ENCODE results near the gene UBE2E2.

The UBE2E2 gene

GRCh38 chr3:23450051-23450450, 246.9 kb downstream of the UBE2E2 start:
- DNase-seq (ENCODE audit: low spot score), result no peak
- TF ChIP-seq, protein P1, sequence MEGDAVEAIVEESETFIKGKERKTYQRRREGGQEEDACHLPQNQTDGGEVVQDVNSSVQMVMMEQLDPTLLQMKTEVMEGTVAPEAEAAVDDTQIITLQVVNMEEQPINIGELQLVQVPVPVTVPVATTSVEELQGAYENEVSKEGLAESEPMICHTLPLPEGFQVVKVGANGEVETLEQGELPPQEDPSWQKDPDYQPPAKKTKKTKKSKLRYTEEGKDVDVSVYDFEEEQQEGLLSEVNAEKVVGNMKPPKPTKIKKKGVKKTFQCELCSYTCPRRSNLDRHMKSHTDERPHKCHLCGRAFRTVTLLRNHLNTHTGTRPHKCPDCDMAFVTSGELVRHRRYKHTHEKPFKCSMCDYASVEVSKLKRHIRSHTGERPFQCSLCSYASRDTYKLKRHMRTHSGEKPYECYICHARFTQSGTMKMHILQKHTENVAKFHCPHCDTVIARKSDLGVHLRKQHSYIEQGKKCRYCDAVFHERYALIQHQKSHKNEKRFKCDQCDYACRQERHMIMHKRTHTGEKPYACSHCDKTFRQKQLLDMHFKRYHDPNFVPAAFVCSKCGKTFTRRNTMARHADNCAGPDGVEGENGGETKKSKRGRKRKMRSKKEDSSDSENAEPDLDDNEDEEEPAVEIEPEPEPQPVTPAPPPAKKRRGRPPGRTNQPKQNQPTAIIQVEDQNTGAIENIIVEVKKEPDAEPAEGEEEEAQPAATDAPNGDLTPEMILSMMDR (IDR thresholded peaks at IDR 0.05; ENCODE audit: extremely low read depth, missing control alignments), result no peak

DNA sequence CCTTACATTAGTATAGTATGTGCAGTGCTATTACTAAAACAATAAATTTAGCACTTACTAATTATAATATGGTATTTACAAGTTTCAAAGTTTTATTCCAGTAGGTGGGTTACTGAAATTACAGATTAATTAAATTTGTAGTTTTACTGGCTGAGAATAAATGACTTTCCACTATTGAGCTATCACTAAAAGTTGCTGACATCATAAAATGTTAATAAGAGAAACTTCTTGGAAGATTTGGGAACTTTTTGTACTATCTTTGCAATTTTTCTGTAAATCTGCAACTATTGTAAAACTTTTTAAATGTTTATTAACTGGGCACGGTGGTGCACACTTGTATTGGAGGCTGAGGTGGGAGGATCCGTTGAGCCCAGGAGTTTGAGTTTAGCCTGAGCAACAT, 247.7 kb downstream of the UBE2E2 start:
- no peak for DNase-seq (ENCODE audit: low spot score)
- TF ChIP-seq, protein P1 (IDR thresholded peaks at IDR 0.05; ENCODE audit: extremely low read depth, missing control alignments), result no peak

DNA sequence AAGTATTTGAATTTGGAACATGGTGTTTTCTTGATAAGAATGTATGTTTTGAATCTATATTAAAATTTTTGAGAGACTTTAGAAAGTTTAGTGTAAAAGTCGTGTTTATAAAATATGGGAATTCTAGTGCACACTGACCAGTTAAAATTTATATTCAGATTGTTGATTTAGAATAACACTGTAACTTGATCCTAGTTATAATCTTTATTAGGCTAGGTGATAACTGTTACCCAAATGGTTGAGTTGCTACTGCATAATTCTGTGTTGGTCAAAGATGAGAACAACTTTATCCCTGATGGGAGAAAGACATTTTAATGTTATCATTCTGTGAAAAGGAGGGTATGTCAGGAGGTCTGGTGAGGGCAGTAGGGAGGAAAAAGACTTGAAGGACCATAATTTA, 249.3 kb downstream of the UBE2E2 start:
- no peak for DNase-seq (ENCODE audit: low spot score)

DNA sequence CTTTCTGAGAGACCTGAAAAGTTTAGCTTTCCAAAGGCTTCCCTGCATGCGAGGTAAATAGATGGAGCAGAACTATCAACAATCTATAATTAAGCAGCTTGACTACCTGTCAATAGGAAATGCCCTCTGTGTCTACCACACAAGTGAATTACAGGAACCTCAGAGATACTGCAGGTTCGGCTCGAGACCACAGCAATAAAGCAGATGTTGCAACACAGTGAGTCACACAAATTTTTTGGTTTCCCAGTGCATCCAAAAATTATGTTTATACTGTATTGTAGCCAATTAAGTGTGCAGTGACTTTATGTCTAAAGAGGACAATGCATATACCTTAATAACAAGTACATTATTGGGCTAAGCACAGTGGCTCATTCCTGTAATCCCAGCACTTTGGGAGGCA, 252.0 kb downstream of the UBE2E2 start:
- no peak for DNase-seq (ENCODE audit: low spot score)
- TF ChIP-seq, protein P1 (IDR thresholded peaks at IDR 0.05; ENCODE audit: extremely low read depth, missing control alignments), result no peak

More for the DNA sequence above, 249.3 kb downstream of the UBE2E2 start:
- TF ChIP-seq, protein P1 (IDR thresholded peaks at IDR 0.05; ENCODE audit: extremely low read depth, missing control alignments), result no peak

- DNase-seq (ENCODE audit: low spot score), result no peak
- TF ChIP-seq, protein P1 (IDR thresholded peaks at IDR 0.05; ENCODE audit: extremely low read depth, missing control alignments), result no peak
These were observed 252.6 kb downstream of the UBE2E2 start for GRCh38 chr3:23455775-23456174.

DNA sequence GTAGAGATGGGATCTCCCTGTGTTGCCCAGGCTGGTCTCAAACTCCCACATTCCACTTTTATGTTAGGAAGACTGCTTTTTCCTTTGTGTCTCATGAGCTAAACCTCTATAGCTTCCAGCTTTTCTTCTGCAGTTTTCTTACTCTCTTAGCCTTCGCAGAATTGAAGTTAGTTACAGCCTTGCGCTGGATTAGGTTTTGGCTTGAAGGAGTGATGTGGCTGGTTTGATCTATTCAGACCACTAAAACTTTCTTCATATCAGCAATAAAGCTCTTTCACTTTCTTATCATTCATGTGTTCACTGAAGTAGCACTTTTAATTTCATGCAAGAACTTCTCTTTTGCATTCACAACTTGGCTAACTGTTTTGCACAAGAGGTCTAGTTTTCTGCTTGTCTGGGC, 254.6 kb downstream of the UBE2E2 start:
- DNase-seq (ENCODE audit: low spot score), result no peak
- TF ChIP-seq, protein P1 (IDR thresholded peaks at IDR 0.05; ENCODE audit: extremely low read depth, missing control alignments), result no peak

GRCh38 chr3:23459465-23459864, 256.3 kb downstream of the UBE2E2 start:
- TF ChIP-seq, protein P1 (IDR thresholded peaks at IDR 0.05; ENCODE audit: extremely low read depth, missing control alignments), result no peak
- DNase-seq (ENCODE audit: low spot score), result no peak
